HCT116 (cell line): ENCODE data around the gene CCDC177. TPM values are rescaled to one million over a fixed set of nuclear protein-coding genes. Genes with fewer than 3 reads are reported as not detected.

Source experiments
- ATAC-seq: fragments of 200-7000 bp; cut with Tn5 transposase; 2 replicates; pipeline ENCODE4 v1.9.1; 2020; ENCODE audit warnings: mild to moderate bottlenecking, moderate library complexity
- BruUV-seq: library from RNA; stranded (reverse); fragments of 400-500 nt; replicated peaks from 2 replicates; lab custom pipeline; 2021; lab: Mats Ljungman, UMichigan
- CTCF ChIA-PET: fragments of 300-600 bp; sonication (Branson Sonifier 250); formaldehyde crosslinking; loops from one replicate; lab custom pipeline; 2021; ENCODE audit warnings: antibody characterized with exemption; lab: Charles Lee
- POLR2A ChIA-PET: fragments of 300-600, 350-600 bp; sonication (Branson Sonifier 250); formaldehyde crosslinking; loops from one replicate; lab custom pipeline; 2021; ENCODE audit warnings: antibody characterized with exemption; lab: Charles Lee
- RAD21 ChIA-PET, 2 experiments: fragments of 300-600 bp; sonication (Branson Sonifier 250); formaldehyde crosslinking; loops; one replicate each; lab custom pipeline; 2023; ENCODE audit warnings: low total read pairs in 2 of 2; ENCODE audit not compliant: uncharacterized antibody in 2 of 2, unreplicated experiment in 2 of 2, low non-redundant PET in 1 of 2; lab: Charles Lee
- DNase-seq: peaks from one replicate; pipeline ENCODE4 v3.0.0-alpha.2; 2010; ENCODE audit warnings: low read depth, low spot score
- H2AFZ ChIP-seq: fragments of 200-600 bp; shearing (Covaris generic), sonication (generic); 2 replicates; pipeline ENCODE4 v1.6.1; 2017; ENCODE audit warnings: low read depth, mixed run types, mixed read lengths, antibody characterized with exemption, low read length; ENCODE audit not compliant: poor library complexity, severe bottlenecking
- H3K27ac ChIP-seq: 2 replicates; pipeline ENCODE4 v1.5.1; 2012; ENCODE audit warnings: low read depth, low read length
- H3K27me3 ChIP-seq: fragments of 200-600 bp; sonication (generic); 2 replicates; pipeline ENCODE4 v1.6.1; 2016; ENCODE audit warnings: mixed run types, low read length, mixed read lengths; ENCODE audit not compliant: insufficient read depth
- H3K36me3 ChIP-seq, 2 experiments: fragments of 200-500 bp in 1 of 2; fragments of 200-600 bp in 1 of 2; sonication (Bioruptor generic) in 1 of 2; sonication (generic) in 1 of 2; 2 replicates each; pipeline versions ENCODE4 v1.5.1 to v1.6.1; 2014 to 2016; ENCODE audit warnings: low read length in 2 of 2, inconsistent platforms in 1 of 2, mixed read lengths in 1 of 2, mixed run types in 1 of 2; ENCODE audit not compliant: insufficient read depth in 2 of 2, control insufficient read depth in 1 of 2
- H3K4me1 ChIP-seq, 2 experiments: fragments of 200-600 bp in 1 of 2; sonication (generic) in 1 of 2; 2 replicates each; pipeline versions ENCODE4 v1.5.1 to v1.6.1; 2012 to 2017; ENCODE audit warnings: low read length in 2 of 2, inconsistent platforms in 1 of 2, mild to moderate bottlenecking in 1 of 2, mixed read lengths in 1 of 2, mixed run types in 1 of 2, moderate library complexity in 1 of 2; ENCODE audit not compliant: insufficient read depth in 2 of 2, control insufficient read depth in 1 of 2
- H3K4me2 ChIP-seq: fragments of 200-600 bp; sonication (generic); 2 replicates; pipeline ENCODE4 v1.6.1; 2017; ENCODE audit warnings: mixed run types, low read length, mixed read lengths
- H3K4me3 ChIP-seq, 2 experiments: fragments of 200-600 bp in 1 of 2; sonication (generic) in 1 of 2; replicated peaks in 1 of 2; 2 replicates each; pipeline ENCODE4 v1.5.1; 2011 to 2016; ENCODE audit warnings: low read length in 2 of 2, control low read depth in 1 of 2, low read depth in 1 of 2, mild to moderate bottlenecking in 1 of 2, mixed read lengths in 1 of 2, mixed run types in 1 of 2
- H3K79me2 ChIP-seq: fragments of 200-600 bp; sonication (generic); 2 replicates; pipeline ENCODE4 v1.6.1; 2017; ENCODE audit warnings: mild to moderate bottlenecking, mixed run types, low read length, moderate library complexity, mixed read lengths; ENCODE audit not compliant: insufficient read depth
- H3K9ac ChIP-seq: fragments of 200-600 bp; sonication (generic); 2 replicates; pipeline ENCODE4 v1.6.1; 2016; ENCODE audit warnings: low read length, mixed read lengths
- H3K9me2 ChIP-seq: fragments of 200-600 bp; sonication (generic), shearing (Covaris generic); 2 replicates; pipeline ENCODE4 v1.6.1; 2017; ENCODE audit warnings: mixed run types, mild to moderate bottlenecking, moderate library complexity; ENCODE audit not compliant: insufficient read depth
- H3K9me3 ChIP-seq, 2 experiments: fragments of 200-500 bp in 1 of 2; fragments of 200-600 bp in 1 of 2; sonication (Bioruptor generic) in 1 of 2; sonication (generic) in 1 of 2; 2 replicates each; pipeline ENCODE4 v1.6.1; 2014 to 2017; ENCODE audit warnings: low read length in 2 of 2, mixed read lengths in 2 of 2, inconsistent platforms in 1 of 2, low read depth in 1 of 2, mild to moderate bottlenecking in 1 of 2, mixed run types in 1 of 2, moderate library complexity in 1 of 2; ENCODE audit not compliant: control insufficient read depth in 1 of 2, insufficient read depth in 1 of 2
- H4K20me1 ChIP-seq: fragments of 200-600 bp; sonication (generic), shearing (Covaris generic); 2 replicates; pipeline ENCODE4 v1.6.1; 2017; ENCODE audit warnings: mixed run types, mild to moderate bottlenecking, moderate library complexity; ENCODE audit not compliant: insufficient read depth
- CEBPB ChIP-seq: IDR thresholded peaks from 2 replicates; pipeline ENCODE4 v1.6.1; 2012; ENCODE audit warnings: low read depth
- ELF1 ChIP-seq: IDR thresholded peaks from 2 replicates; pipeline ENCODE4 v1.6.1; 2012; ENCODE audit warnings: low read depth, borderline replicate concordance
- EZH2 ChIP-seq: fragments of 200-600 bp; sonication (generic); IDR thresholded peaks from 2 replicates; pipeline ENCODE4 v1.6.1; 2017; ENCODE audit warnings: antibody characterized with exemption, mixed run types
- JUND ChIP-seq: IDR thresholded peaks from 2 replicates; pipeline ENCODE4 v1.6.1; 2012
- RAD21 ChIP-seq: IDR thresholded peaks from 2 replicates; pipeline ENCODE4 v1.6.1; 2012; ENCODE audit warnings: low read depth, mild to moderate bottlenecking
- REST ChIP-seq: IDR thresholded peaks from 2 replicates; pipeline ENCODE4 v1.6.1; 2012; ENCODE audit warnings: low read depth
- TCF7L2 ChIP-seq: IDR thresholded peaks from 2 replicates; pipeline ENCODE4 v1.7.0; 2011; ENCODE audit warnings: borderline replicate concordance, inconsistent platforms; ENCODE audit not compliant: insufficient read depth, insufficient read length; ENCODE audit errors: extremely low read depth
- ZBTB33 ChIP-seq: IDR thresholded peaks from 2 replicates; pipeline ENCODE4 v1.6.1; 2011; ENCODE audit warnings: mild to moderate bottlenecking, low read length, moderate library complexity; ENCODE audit not compliant: insufficient replicate concordance; ENCODE audit errors: extremely low read depth
- intact Hi-C: fragments of 100-400 bp; cut with micrococcal nuclease; formaldehyde crosslinking; loops from 2 replicates; pipeline ENCODE4 v1.10.0; 2022
- total RNA-seq: library from RNA; stranded (reverse); gene quantifications from one replicate; pipeline ENCODE4 v1.2.1, GENCODE V29; 2021; ENCODE audit not compliant: unreplicated experiment

Gene CCDC177
- total RNA-seq, 1 experiment from 2014 or later = not detected

- H3K27me3 ChIP-seq = no peaks in the 10 kb centered on the region
- H3K4me1 ChIP-seq = no peaks in the 10 kb centered on the region
- no peak overlapping the region for H3K4me3 ChIP-seq
- no peak overlapping the region for H3K4me2 ChIP-seq
- ChIA-PET CTCF (interaction anchor here (1.6 kb wide), 1 partner anchor 9 kb away, joined by 7 read pairs; no protein-coding TSS in a partner anchor), POLR2A (no interaction called here), RAD21 (no interaction called here)
- no peak for TF ChIP-seq REST
- no peak for TF ChIP-seq RAD21
- TF ChIP-seq CEBPB = no peak
- no peak for TF ChIP-seq JUND
- no peak for TF ChIP-seq EZH2
- TF ChIP-seq ELF1 = no peak
- TF ChIP-seq TCF7L2 = no peak
- no peak for TF ChIP-seq ZBTB33
- no peak overlapping the region for H3K27ac ChIP-seq
- ATAC-seq (no peak), DNase-seq (no peak)
- H4K20me1 ChIP-seq = no peaks in the 10 kb centered on the region
- no peak overlapping the region for H2AFZ ChIP-seq
- H3K9me2 ChIP-seq = no peaks in the 10 kb centered on the region
- intact Hi-C loops = no loop called here
- no TSS peak for BruUV-seq
- no peaks in the 10 kb centered on the region for H3K9me3 ChIP-seq
- H3K79me2 ChIP-seq = no peaks in the 10 kb centered on the region
- H3K9ac ChIP-seq = no peak overlapping the region
- no peaks in the 10 kb centered on the region for H3K36me3 ChIP-seq
Measured at GRCh38 chr14:69525896-69526295, 48.8 kb downstream of the CCDC177 start.
